ENCODE measurements around the gene TTLL6. TPM values are rescaled to one million over a fixed set of nuclear protein-coding genes. Genes with fewer than 3 reads are reported as not detected.
"Not testable (repeated sequence)": the region's sequence is repeated elsewhere in the genome, so short reads cannot be mapped to it uniquely, and the experiment has no call there.

TTLL6 gene
- total RNA-seq, 1 donor from 2014 or later, result not detected

DNA sequence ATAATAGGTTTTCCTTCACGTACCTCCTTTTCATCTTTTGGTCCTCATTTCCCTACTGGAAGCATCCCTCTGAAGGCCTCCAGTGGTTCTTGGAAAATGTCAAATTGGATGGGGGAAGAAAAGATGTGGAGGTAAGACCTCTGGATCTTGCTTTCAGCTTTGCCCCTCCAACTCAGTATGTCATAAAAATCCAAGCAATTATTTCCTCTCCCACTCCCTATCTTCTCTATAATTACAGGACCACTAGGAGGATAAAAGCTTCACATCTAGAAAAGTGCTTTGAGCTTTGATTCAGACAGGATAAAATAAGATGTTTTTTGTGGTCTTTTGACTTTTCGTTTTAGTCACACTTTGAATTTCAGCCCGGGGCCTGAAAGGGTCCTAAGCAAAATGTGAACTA, 1.7 kb downstream of the TTLL6 start:
- DNase-seq, result no peak

GRCh38 chr17:48814504-48814903, 2.5 kb downstream of the TTLL6 start:
- peak; percentile 38 for DNase-seq

DNA sequence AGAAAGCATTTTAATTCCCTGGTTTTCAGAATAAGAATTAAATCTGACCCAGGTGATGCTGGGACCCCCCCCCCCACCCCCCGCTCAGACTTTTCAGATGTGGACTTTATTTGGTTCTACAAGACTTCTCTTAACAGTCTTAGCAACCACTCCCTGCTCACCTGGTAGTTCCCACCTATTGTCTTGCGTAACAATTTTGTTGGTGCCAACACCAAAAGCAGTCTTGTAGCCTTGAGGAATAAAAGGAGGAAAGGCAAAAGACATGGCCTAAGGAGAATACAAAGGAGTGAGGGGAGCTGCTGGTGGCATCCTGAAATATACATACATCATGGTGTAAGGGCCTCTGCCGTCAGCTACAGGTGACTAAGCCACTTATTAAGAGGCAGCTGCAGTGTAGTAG, 5.0 kb downstream of the TTLL6 start:
- no peak for DNase-seq

DNA sequence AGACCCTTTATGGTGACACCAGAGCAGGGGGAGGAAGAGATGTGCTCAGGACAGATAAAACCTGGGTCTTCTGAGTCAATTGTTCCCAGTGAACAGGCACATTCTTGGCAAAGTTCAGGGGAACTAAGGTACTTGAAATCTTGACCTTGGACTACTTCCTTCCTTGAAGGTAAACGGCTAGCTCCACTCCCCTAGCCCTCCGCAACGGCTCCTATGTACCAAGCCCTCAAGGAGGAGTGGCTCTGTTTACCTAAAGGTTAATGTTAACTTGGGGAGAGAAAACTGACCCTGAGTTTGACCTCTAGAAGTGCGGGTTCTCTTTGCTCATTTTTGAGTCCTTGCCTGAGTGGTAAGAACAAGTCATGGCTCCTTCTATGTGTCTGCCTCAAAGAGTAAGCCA, 7.8 kb downstream of the TTLL6 start:
- no peak for DNase-seq

GRCh38 chr17:48804936-48805411, 12.1 kb downstream of the TTLL6 start:
- peak; percentile 43 for DNase-seq

- DNase-seq, result no peak
Observed at GRCh38 chr17:48800626-48801217, 16.3 kb downstream of the TTLL6 start.

DNA sequence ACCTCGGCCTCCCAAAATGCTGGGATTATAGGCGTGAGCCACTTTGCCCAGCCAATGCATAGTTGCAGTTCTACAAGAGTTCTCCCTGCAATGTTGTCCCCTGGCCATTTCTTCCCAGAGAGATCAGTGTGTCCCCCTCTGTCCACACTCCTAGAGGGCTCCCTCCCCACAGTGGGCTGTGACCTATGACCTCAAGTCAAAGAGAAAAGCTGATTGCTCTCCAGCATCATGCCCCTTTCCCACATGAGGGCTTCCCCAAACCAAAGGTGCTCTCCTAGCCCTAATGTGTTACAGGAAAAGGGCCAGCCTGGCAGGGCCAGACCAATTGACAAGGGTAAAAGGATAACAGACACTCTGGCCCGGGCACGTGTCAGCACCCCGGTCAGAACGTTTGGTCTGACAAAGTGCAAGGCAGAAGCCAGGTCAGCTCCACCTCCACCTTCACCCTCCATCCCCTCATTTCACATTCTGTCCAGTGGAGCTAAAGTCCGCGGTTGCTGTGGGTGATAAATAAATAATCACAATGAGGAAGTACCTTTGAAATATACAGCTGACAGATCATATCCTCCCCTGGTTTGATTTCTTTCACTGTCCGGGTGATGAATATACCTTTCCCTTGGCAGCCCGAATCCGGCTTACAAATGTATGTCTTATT, 17.8 kb downstream of the TTLL6 start:
- DNase-seq, result no peak

GRCh38 chr17:48796163-48796522, 20.9 kb downstream of the TTLL6 start:
- not testable (repeated sequence) for DNase-seq

DNA sequence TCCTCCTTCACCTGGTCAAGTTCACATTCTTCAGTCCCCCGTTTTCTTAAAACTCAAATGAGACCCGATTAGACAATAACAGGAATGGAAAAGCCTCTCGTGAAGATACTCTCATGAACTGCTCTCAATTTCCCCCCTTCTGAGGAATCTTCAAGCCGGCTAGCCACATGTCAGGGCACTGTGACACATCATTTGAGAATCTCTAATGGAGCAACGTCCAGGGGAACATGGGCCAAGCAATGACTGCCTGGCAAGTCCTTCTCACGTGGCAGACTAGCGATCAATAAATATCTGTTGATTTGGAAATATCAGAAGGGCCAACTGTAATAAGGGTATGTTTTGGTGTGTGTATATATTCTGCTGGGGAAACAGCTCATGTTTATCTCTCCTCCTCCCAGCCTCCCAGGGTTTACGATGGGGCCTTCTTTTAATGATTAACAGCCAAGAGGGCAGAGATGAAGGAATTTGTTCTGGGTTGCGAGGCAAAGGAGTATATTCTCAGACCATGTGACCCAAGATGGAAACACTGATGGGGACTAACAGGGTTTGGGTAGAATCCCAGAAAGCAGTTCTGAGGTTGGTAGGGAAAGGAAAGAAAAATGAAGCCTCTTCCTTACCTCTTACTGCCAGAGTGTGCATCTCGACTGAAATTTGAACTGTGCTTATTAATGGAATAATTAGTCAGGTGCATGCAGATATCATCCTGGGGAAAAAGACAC, 21.4 kb downstream of the TTLL6 start:
- DNase-seq, result no peak

- no peak for DNase-seq
Observed at GRCh38 chr17:48792033-48792798, 24.8 kb downstream of the TTLL6 start.

GRCh38 chr17:48791128-48792032, 25.6 kb downstream of the TTLL6 start:
- peak; percentile 81 for DNase-seq

DNA sequence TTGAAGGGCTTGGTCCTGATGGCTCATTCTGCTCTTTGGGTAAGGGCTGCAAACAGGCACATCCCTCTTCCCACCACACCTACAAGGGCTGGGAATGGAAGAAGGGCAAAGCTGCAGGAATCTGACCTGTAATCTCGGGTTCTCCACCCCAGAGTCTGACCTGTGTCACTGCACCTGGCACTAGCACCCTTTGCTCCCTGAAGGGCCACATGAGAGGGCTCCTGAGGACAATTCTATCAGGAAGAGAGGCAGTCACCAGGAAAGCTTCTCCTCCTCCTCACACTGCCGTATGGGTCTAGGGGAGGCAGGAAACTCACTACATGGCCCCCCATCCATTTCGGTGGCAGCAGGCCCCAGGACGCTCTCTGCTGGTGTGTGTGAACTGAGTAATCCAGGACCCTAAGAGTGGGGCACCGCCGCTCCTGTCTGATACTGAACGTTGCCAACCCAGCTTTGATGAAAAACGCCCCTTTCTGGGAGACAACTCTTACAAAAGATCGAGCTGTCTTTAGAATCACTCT, 26.4 kb downstream of the TTLL6 start:
- no peak for DNase-seq

GRCh38 chr17:48787828-48788227, 29.2 kb downstream of the TTLL6 start:
- no peak for DNase-seq

DNA sequence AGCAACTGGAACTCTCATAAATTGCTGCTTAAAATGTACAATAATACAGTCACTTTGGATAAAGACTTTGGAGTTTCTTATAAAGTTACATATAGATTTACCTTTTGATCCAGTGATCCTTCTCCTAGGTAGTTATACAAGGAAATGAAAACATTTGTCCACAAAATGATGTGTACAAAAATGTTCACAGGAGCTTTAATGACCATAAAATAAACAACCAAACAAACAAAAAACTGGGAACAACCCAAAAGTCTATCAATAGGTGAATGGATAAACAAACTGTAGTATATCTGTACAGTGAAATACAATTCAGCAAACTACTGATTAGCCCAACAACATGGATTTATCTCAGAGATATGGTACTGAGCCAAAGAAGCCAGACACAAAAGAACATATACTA, 37.6 kb downstream of the TTLL6 start:
- no peak for DNase-seq

GRCh38 chr17:48776602-48777001, 40.4 kb downstream of the TTLL6 start:
- no peak for DNase-seq

DNA sequence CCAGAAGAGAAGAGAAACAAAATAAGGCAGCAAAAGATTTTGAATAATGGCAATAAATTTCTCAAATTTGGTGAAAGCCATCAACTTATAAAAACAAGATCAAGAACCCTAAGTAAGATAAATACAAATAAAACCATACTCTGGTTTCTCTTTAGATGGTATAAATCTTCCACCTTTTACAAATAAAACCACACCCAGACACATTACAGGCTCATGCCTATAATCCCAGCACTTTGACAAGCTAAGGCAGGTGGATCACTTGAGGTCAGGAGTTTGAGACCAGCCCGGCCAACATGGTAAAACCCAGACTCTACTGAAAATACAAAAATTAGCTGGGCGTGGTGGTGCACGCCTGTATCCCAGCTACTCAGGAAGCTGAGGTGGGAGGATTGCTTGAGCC, 43.8 kb downstream of the TTLL6 start:
- no peak for DNase-seq

DNA sequence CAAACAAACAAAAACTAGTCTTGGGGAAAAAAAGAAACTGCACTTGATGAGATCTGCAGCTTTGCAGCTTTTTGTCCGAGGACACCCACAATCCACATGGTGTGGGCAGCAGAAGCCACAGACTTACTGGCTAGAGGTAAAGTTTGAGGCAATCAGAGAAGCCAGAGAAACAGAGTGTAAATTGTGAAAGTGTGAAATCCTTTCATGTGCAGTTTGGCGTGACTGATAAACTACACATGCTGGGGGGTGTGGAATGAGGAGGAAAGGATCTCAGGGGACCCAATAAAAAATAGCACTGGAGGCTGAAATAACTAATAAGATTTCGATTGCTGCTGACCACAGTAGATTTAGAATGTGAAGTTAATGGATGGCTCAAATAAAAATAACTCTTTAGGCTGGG, 46.1 kb downstream of the TTLL6 start:
- no peak for DNase-seq

DNA sequence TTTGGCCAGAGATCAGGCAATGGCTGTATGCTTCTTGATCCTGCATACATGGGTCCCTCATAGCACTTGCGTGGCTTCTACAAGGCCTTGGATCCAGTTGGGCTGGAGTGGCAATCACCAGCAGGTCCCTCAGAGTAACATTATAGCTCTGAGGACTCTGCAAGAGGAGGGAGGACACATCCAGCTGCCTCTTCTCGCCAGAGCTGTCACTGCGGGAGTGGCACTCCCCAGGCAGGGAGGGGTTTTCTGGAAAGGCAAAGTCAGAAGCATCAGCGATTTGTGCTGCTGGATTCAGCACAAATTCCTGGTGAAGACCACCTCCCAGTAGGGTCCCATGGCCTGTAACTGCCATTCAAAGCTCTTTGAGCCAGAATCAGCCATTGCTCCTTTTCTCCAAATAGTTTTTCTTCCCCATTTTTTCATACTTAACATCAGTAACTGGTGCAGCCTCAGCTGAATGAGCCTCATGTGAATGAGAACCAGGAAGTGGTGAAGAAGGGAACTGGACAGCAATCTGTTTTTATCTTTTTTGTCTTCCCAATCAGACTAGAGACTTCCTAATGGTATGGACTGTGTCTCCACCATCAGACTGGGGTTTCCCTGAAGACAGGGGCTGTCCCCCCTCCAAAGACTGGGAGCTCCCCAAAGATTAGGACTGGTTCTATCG, 47.9 kb downstream of the TTLL6 start:
- peak; percentile 33 for DNase-seq

DNA sequence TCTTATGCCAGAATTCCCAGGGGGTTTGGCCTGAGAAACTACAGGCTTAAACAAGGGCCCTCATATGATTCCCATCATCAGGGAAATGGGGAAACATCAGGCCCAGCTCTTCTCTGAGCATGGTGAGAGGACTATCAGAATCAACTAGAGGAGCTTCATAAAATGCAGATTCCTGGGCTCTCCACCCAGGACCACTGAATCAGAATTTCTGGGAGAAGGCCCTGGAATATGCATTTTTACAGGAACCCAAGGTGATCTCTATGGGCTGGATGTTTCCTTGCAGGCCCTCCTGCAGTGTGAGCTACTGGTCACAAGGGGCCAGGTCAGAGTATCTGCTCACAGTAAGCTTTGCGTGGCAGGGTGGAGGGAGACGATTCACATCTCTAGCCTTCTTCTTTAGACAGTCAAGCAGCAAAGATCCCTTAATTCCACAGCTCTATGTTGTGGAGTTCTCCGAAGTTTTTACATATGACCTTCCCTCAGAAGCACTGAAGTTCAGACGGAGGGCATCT, 49.7 kb downstream of the TTLL6 start:
- DNase-seq, result no peak

GRCh38 chr17:48761114-48761513, 55.9 kb downstream of the TTLL6 start:
- no peak for DNase-seq

- no peak for DNase-seq
Observed at GRCh38 chr17:48760411-48760810, 56.6 kb downstream of the TTLL6 start.
